ENCODE measurements around the gene SLC2A14. TPM values are rescaled to one million over a fixed set of nuclear protein-coding genes. Genes with fewer than 3 reads are reported as not detected.
"Not testable (repeated sequence)": the region's sequence is repeated elsewhere in the genome, so short reads cannot be mapped to it uniquely, and the experiment has no call there.

The SLC2A14 gene
- total RNA-seq, 1 experiment from 2014 or later = 141 TPM

GRCh38 chr12:7844116-7844515 lies 28.6 kb downstream of the SLC2A14 start:
- ChIA-PET POLR2A (no interaction called here), CTCF (interaction anchor here (0.6 to 0.9 kb wide), 2 partner anchors 10 to 133 kb away, joined by 3 read pairs; no protein-coding TSS in a partner anchor)
- Mint-ChIP-seq H3K27me3 (ENCODE audit: insufficient read depth, unreplicated experiment) (no peaks in the 10 kb centered on the region), H3K36me3 (ENCODE audit: insufficient read depth, unreplicated experiment) (peaks cover 94% of the 10 kb centered on the region), H3K4me1 (ENCODE audit: low read depth, unreplicated experiment) (peaks cover 30% of the 10 kb centered on the region), H3K4me3 (ENCODE audit: unreplicated experiment) (peak overlapping the region; percentile 70), H3K27ac (ENCODE audit: unreplicated experiment) (peak overlapping the region; percentile 24), H3K9me3 (ENCODE audit: unreplicated experiment) (no peaks in the 10 kb centered on the region)
- peaks cover 2% of the 10 kb centered on the region for H3K36me3 ChIP-seq (ENCODE audit: control insufficient read depth, insufficient read depth, low read length)
- H3K27me3 ChIP-seq (replicated peaks; ENCODE audit: control insufficient read depth, insufficient read depth, low read length) = no peaks in the 10 kb centered on the region
- no TSS peak for BruUV-seq (replicated peaks)
- peaks cover 59% of the 10 kb centered on the region for H3K4me1 ChIP-seq
- H3K9me3 ChIP-seq = peaks cover 4% of the 10 kb centered on the region
- H3K4me3 ChIP-seq (ENCODE audit: low read depth, low read length) = no peak overlapping the region
- TF ChIP-seq CTCF (IDR thresholded peaks at IDR 0.05; ENCODE audit: insufficient read depth in 1 of 2, low read depth in 1 of 2, low read length in 1 of 2, severe bottlenecking in 1 of 2, unreplicated experiment in 1 of 2) = no peak
- no peak for DNase-seq
- intact Hi-C loops (cut with micrococcal nuclease; ENCODE audit: unreplicated experiment) = no loop called here

GRCh38 chr12:7843583-7843982 lies 29.1 kb downstream of the SLC2A14 start:
- TSS peak; percentile 17 for BruUV-seq (replicated peaks)
- DNase-seq; H3K36me3 ChIP-seq (ENCODE audit: control insufficient read depth, insufficient read depth, low read length); POLR2A ChIA-PET; intact Hi-C loops (cut with micrococcal nuclease; ENCODE audit: unreplicated experiment); H3K9me3 ChIP-seq; H3K27me3 ChIP-seq (replicated peaks; ENCODE audit: control insufficient read depth, insufficient read depth, low read length); H3K4me3 ChIP-seq (ENCODE audit: low read depth, low read length); H3K9me3 Mint-ChIP-seq (ENCODE audit: unreplicated experiment); H3K27me3 Mint-ChIP-seq (ENCODE audit: insufficient read depth, unreplicated experiment): not testable (repeated sequence)
- peak overlapping the region; percentile 70 for H3K4me3 Mint-ChIP-seq (ENCODE audit: unreplicated experiment)
- CTCF ChIA-PET = interaction anchor here (0.6 kb wide), 1 partner anchor 133 kb away, joined by 3 read pairs; no protein-coding TSS in a partner anchor
- peaks cover 31% of the 10 kb centered on the region for H3K4me1 Mint-ChIP-seq (ENCODE audit: low read depth, unreplicated experiment)
- peak overlapping the region; percentile 24 for H3K27ac Mint-ChIP-seq (ENCODE audit: unreplicated experiment)
- H3K4me1 ChIP-seq = peaks cover 55% of the 10 kb centered on the region
- peaks cover 89% of the 10 kb centered on the region for H3K36me3 Mint-ChIP-seq (ENCODE audit: insufficient read depth, unreplicated experiment)

- H3K9me3 Mint-ChIP-seq (ENCODE audit: unreplicated experiment); H3K9me3 ChIP-seq; intact Hi-C loops (cut with micrococcal nuclease; ENCODE audit: unreplicated experiment); H3K36me3 ChIP-seq (ENCODE audit: control insufficient read depth, insufficient read depth, low read length); H3K27me3 Mint-ChIP-seq (ENCODE audit: insufficient read depth, unreplicated experiment); H3K27me3 ChIP-seq (replicated peaks; ENCODE audit: control insufficient read depth, insufficient read depth, low read length): not testable (repeated sequence)
- peak in 1 of 2 experiments; percentile 9 for DNase-seq
- Mint-ChIP-seq H3K4me3 (ENCODE audit: unreplicated experiment) (peak overlapping the region; percentile 70), H3K27ac (ENCODE audit: unreplicated experiment) (peak overlapping the region; percentile 58), H3K4me1 (ENCODE audit: low read depth, unreplicated experiment) (peaks cover 31% of the 10 kb centered on the region), H3K36me3 (ENCODE audit: insufficient read depth, unreplicated experiment) (peaks cover 89% of the 10 kb centered on the region)
- CTCF ChIA-PET = interaction anchor here (0.6 kb wide), 1 partner anchor 9 kb away, joined by 5 read pairs; no protein-coding TSS in a partner anchor
- BruUV-seq (replicated peaks) = TSS peak; percentile 89
- Histone ChIP-seq H3K4me3 (ENCODE audit: low read depth, low read length) (peak overlapping the region; percentile 7; the same call in 1 of the 2 replicates), H3K4me1 (peaks cover 56% of the 10 kb centered on the region)
- POLR2A ChIA-PET = interaction anchor here (0.6 kb wide), 1 partner anchor 164 kb away, joined by 5 read pairs; no protein-coding TSS in a partner anchor
Measured at GRCh38 chr12:7843149-7843548, 29.6 kb downstream of the SLC2A14 start.

GRCh38 chr12:7842444-7842843 lies 30.3 kb downstream of the SLC2A14 start:
- ChIA-PET CTCF (interaction anchor here (0.6 to 0.7 kb wide), 2 partner anchors 8 to 9 kb away, joined by 4 to 5 read pairs; no protein-coding TSS in a partner anchor), POLR2A (interaction anchor here (0.6 kb wide), 1 partner anchor 163 kb away, joined by 5 read pairs; no protein-coding TSS in a partner anchor)
- H3K27me3 Mint-ChIP-seq (ENCODE audit: insufficient read depth, unreplicated experiment); H3K4me3 ChIP-seq (ENCODE audit: low read depth, low read length); H3K36me3 ChIP-seq (ENCODE audit: control insufficient read depth, insufficient read depth, low read length); H3K27me3 ChIP-seq (replicated peaks; ENCODE audit: control insufficient read depth, insufficient read depth, low read length); intact Hi-C loops (cut with micrococcal nuclease; ENCODE audit: unreplicated experiment); H3K9me3 Mint-ChIP-seq (ENCODE audit: unreplicated experiment); H3K9me3 ChIP-seq; BruUV-seq (replicated peaks): not testable (repeated sequence)
- H3K4me1 ChIP-seq = peaks cover 61% of the 10 kb centered on the region
- peaks cover 85% of the 10 kb centered on the region for H3K36me3 Mint-ChIP-seq (ENCODE audit: insufficient read depth, unreplicated experiment)
- peaks cover 25% of the 10 kb centered on the region for H3K4me1 Mint-ChIP-seq (ENCODE audit: low read depth, unreplicated experiment)
- H3K4me3 Mint-ChIP-seq (ENCODE audit: unreplicated experiment) = peak overlapping the region; percentile 70
- H3K27ac Mint-ChIP-seq (ENCODE audit: unreplicated experiment) = peak overlapping the region; percentile 58
- peak in 1 of 2 experiments; percentile 12 for DNase-seq

GRCh38 chr12:7839848-7840247 lies 32.9 kb downstream of the SLC2A14 start:
- Mint-ChIP-seq H3K4me3 (ENCODE audit: unreplicated experiment) (peak overlapping the region; percentile 70), H3K27ac (ENCODE audit: unreplicated experiment) (peak overlapping the region; percentile 58), H3K36me3 (ENCODE audit: insufficient read depth, unreplicated experiment) (peaks cover 78% of the 10 kb centered on the region), H3K4me1 (ENCODE audit: low read depth, unreplicated experiment) (peaks cover 33% of the 10 kb centered on the region)
- H3K9me3 Mint-ChIP-seq (ENCODE audit: unreplicated experiment); H3K9me3 ChIP-seq; intact Hi-C loops (cut with micrococcal nuclease; ENCODE audit: unreplicated experiment); CTCF ChIA-PET; H3K27me3 Mint-ChIP-seq (ENCODE audit: insufficient read depth, unreplicated experiment); H3K27me3 ChIP-seq (replicated peaks; ENCODE audit: control insufficient read depth, insufficient read depth, low read length); BruUV-seq (replicated peaks); H3K36me3 ChIP-seq (ENCODE audit: control insufficient read depth, insufficient read depth, low read length): not testable (repeated sequence)
- H3K4me3 ChIP-seq (ENCODE audit: low read depth, low read length) = peak overlapping the region; percentile 42
- H3K4me1 ChIP-seq = peaks cover 62% of the 10 kb centered on the region
- POLR2A ChIA-PET = interaction anchor here (0.5 to 0.8 kb wide), 17 partner anchors 10 to 1170 kb away, joined by 3 to 13 read pairs (median 5); partner anchors contain the start of gene SLC2A3
- peak; percentile 68 to 72 for DNase-seq

- H3K27me3 ChIP-seq (replicated peaks; ENCODE audit: control insufficient read depth, insufficient read depth, low read length); H3K9me3 Mint-ChIP-seq (ENCODE audit: unreplicated experiment); CTCF ChIA-PET; H3K27me3 Mint-ChIP-seq (ENCODE audit: insufficient read depth, unreplicated experiment); intact Hi-C loops (cut with micrococcal nuclease; ENCODE audit: unreplicated experiment); H3K36me3 ChIP-seq (ENCODE audit: control insufficient read depth, insufficient read depth, low read length); H3K9me3 ChIP-seq: not testable (repeated sequence)
- H3K27ac Mint-ChIP-seq (ENCODE audit: unreplicated experiment) = peak overlapping the region; percentile 58
- POLR2A ChIA-PET = interaction anchor here (0.6 to 0.8 kb wide), 10 partner anchors 12 to 1149 kb away, joined by 3 to 13 read pairs (median 5); partner anchors contain the start of gene SLC2A3
- H3K4me3 Mint-ChIP-seq (ENCODE audit: unreplicated experiment) = peak overlapping the region; percentile 70
- TSS peak; percentile 56 for BruUV-seq (replicated peaks)
- peaks cover 64% of the 10 kb centered on the region for H3K4me1 ChIP-seq
- H3K36me3 Mint-ChIP-seq (ENCODE audit: insufficient read depth, unreplicated experiment) = peaks cover 73% of the 10 kb centered on the region
- DNase-seq = peak in 1 of 2 experiments; percentile 38
- H3K4me3 ChIP-seq (ENCODE audit: low read depth, low read length) = peak overlapping the region; percentile 42
- peaks cover 39% of the 10 kb centered on the region for H3K4me1 Mint-ChIP-seq (ENCODE audit: low read depth, unreplicated experiment)
Measured at GRCh38 chr12:7839226-7839625, 33.5 kb downstream of the SLC2A14 start.

Data from Caco-2 (cell line).